Measurements from ENCODE around the gene ELSPBP1.

- no peak for TF ChIP-seq EZH2 (optimal IDR thresholded peaks at IDR 0.05; ENCODE audit: low read depth, low read length)
- no peak for TF ChIP-seq CTCF (IDR thresholded peaks at IDR 0.05; ENCODE audit: low read length)
- no peak for TF ChIP-seq EZH2phosphoT487 (IDR thresholded peaks at IDR 0.05; ENCODE audit: low read length)
These were observed 20.9 kb upstream of the ELSPBP1 start for GRCh38 chr19:47973529-47973928.

All from MM.1S (cell line).